Measurements from ENCODE around the gene TBCE. TPM values are rescaled to one million over a fixed set of nuclear protein-coding genes. Genes with fewer than 3 reads are reported as not detected.

Gene TBCE
- total RNA-seq, 2 experiments from 2014 or later: 30.2 to 32.6 TPM

DNA sequence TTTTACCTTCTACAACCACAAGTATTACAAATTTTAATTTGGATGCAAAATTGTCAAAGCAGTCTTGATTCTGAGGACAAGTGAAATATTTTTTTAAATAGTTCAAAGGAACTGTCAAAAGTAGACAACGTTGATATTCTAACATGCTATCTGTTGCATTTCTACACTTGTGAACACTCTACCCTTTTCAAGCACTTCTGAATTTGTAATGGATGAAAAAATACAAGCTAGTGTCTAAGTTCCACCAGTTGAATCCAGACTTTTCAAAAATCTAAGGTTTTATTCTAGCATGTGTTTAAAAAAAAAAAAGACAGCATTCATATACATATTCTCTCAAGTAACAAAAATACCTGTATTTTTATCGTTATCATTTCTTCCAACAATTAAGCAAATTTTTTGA is 41.4 kb upstream of the TBCE start:
- H3K9me3 ChIP-seq (ENCODE audit: low read length): no peaks in the 10 kb centered on the region
- ChIA-PET POLR2A (interaction anchor here (0.6 to 1.6 kb wide), 3 partner anchors 22 to 255 kb away, joined by 3 to 6 read pairs (median 6); no protein-coding TSS in a partner anchor), CTCF (ENCODE audit: unreplicated experiment) (no interaction called here)
- no TSS peak for BruUV-seq (replicated peaks)
- peaks cover 55% of the 10 kb centered on the region; the same call in 1 of the 2 replicates for H3K36me3 ChIP-seq (ENCODE audit: insufficient read depth, low read length)
- intact Hi-C loops (cut with micrococcal nuclease; ENCODE audit: unreplicated experiment): loop anchor here (5.0 kb wide), 3 partner anchors 164 to 956 kb away; partner anchors contain the start of genes ERO1B and RBM34
- H4K20me1 ChIP-seq (ENCODE audit: insufficient read depth, low read length): peaks cover 28% of the 10 kb centered on the region; the same call in 1 of the 2 replicates
- H3K4me2 ChIP-seq (ENCODE audit: low read length): peak overlapping the region; percentile 76
- no peak for DNase-seq (ENCODE audit: low spot score)
- TF ChIP-seq EZH2phosphoT487 (IDR thresholded peaks at IDR 0.05; ENCODE audit: borderline replicate concordance, low read depth, low read length) (no peak), CTCF (conservative IDR thresholded peaks at IDR 0.05; ENCODE audit: low read length) (no peak)
- peak overlapping the region; percentile 72 for H3K27ac ChIP-seq (ENCODE audit: low read depth, low read length, poor library complexity, severe bottlenecking)
- H3K4me3 ChIP-seq (ENCODE audit: low read depth, low read length, poor library complexity, severe bottlenecking): peak overlapping the region; percentile 96
- no peaks in the 10 kb centered on the region for H3K9me2 ChIP-seq (ENCODE audit: insufficient read depth, low read length)
- no peak overlapping the region for H2AFZ ChIP-seq (ENCODE audit: low read length)
- peaks cover 28% of the 10 kb centered on the region for H3K4me1 ChIP-seq (ENCODE audit: insufficient read depth, low read length, poor library complexity, severe bottlenecking)
- H3K79me2 ChIP-seq (ENCODE audit: insufficient read depth, low read depth, low read length): peaks cover 85% of the 10 kb centered on the region

DNA sequence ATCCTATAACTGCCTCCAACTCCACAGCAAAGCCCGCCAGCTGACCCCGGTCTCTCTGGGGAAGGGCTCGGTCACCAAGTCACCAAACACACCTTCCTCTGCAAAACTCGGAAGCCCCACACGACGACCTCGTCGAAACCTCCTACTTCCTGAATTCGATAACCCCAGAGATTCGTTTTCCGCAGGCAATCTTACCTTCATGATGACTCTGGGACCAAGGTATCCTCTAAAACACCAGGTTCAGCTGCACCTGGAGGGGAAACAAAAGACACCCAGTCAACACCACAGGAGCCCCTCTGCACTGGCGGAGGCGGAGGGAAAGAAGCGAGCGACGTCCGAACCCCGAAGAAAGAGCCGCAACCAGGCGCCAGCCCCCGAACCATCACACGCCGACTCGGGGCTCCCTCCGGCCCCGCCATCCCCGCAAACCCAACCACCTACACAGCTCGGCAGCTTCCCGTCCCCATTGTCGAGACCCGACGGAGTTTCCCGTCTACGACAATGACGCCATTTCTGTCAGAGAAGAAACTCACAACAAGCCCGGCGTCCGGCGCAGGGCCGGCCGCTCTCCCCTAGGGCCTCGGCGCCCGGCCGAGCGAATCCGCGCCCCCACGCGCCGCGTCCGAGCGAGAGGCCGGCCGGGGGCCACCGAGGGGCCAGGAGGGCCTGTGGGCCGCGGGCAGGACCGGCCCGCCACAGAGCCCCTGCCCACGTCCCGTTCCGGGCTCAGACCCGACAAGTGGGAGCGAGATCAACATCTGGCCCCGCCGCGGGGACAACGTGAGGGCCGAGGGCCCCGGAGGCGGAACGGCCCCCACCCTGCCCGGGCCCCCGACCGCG is 40.3 kb upstream of the TBCE start:
- H3K79me2 ChIP-seq (ENCODE audit: insufficient read depth, low read depth, low read length): peaks cover 89% of the 10 kb centered on the region
- TF ChIP-seq CTCF (conservative IDR thresholded peaks at IDR 0.05; ENCODE audit: low read length) (no peak), EZH2phosphoT487 (IDR thresholded peaks at IDR 0.05; ENCODE audit: borderline replicate concordance, low read depth, low read length) (no peak)
- peak overlapping the region; percentile 30; the same call in 1 of the 2 replicates for H2AFZ ChIP-seq (ENCODE audit: low read length)
- peak overlapping the region; percentile 96 for H3K4me3 ChIP-seq (ENCODE audit: low read depth, low read length, poor library complexity, severe bottlenecking)
- intact Hi-C loops (cut with micrococcal nuclease; ENCODE audit: unreplicated experiment): loop anchor here (5.0 kb wide), 3 partner anchors 165 to 955 kb away; partner anchors contain the start of genes ERO1B and RBM34
- CTCF ChIA-PET (ENCODE audit: unreplicated experiment): no interaction called here
- H4K20me1 ChIP-seq (ENCODE audit: insufficient read depth, low read length): peaks cover 28% of the 10 kb centered on the region; the same call in 1 of the 2 replicates
- peaks cover 39% of the 10 kb centered on the region for H3K4me1 ChIP-seq (ENCODE audit: insufficient read depth, low read length, poor library complexity, severe bottlenecking)
- H3K9me2 ChIP-seq (ENCODE audit: insufficient read depth, low read length): no peaks in the 10 kb centered on the region
- BruUV-seq (replicated peaks): no TSS peak
- peak overlapping the region; percentile 72 for H3K27ac ChIP-seq (ENCODE audit: low read depth, low read length, poor library complexity, severe bottlenecking)
- no peaks in the 10 kb centered on the region for H3K9me3 ChIP-seq (ENCODE audit: low read length)
- peak overlapping the region; percentile 76 for H3K4me2 ChIP-seq (ENCODE audit: low read length)
- peaks cover 57% of the 10 kb centered on the region for H3K36me3 ChIP-seq (ENCODE audit: insufficient read depth, low read length)
- DNase-seq (ENCODE audit: low spot score): peak; percentile 73
- POLR2A ChIA-PET: no interaction called here

Data from OCI-LY7 (cell line).